ENCODE results near the gene ALDH1L1. TPM values are rescaled to one million over a fixed set of nuclear protein-coding genes. Genes with fewer than 3 reads are reported as not detected.

The ALDH1L1 gene
- total RNA-seq, 1 donor from 2014 or later: not detected

DNA sequence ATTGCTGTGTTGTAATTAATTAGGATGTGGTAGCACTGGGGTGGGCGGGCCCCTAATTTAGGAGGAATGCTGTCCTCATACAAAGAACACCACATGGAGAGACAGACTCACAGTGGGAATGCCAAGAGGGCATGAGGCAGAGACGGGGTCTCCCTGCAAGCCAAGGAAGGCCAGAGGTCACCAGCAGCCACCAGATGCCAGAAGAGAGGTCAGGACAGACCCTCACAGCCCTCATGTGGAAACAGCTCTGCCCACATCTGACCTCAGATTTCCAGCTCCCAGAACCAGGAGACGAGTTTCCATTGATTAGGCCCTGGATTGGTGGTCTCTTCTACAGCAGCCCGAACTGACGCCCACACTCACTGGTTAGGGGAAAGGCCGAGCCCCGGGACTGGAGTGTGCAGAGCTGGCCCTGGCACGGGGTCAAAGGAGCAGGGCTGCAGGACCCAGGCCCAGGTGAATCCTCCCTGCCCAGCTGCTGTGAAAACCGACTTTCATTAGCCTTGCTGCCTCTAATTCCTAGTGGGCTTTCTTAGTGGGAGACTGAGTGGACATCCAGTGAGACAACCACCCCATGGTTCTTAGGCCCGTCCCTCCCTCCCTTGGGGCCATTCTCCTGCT lies 53.5 kb downstream of the ALDH1L1 start:
- peaks cover 10% of the 10 kb centered on the region for H3K9me3 Mint-ChIP-seq (ENCODE audit: unreplicated experiment)
- TF ChIP-seq, protein P1, sequence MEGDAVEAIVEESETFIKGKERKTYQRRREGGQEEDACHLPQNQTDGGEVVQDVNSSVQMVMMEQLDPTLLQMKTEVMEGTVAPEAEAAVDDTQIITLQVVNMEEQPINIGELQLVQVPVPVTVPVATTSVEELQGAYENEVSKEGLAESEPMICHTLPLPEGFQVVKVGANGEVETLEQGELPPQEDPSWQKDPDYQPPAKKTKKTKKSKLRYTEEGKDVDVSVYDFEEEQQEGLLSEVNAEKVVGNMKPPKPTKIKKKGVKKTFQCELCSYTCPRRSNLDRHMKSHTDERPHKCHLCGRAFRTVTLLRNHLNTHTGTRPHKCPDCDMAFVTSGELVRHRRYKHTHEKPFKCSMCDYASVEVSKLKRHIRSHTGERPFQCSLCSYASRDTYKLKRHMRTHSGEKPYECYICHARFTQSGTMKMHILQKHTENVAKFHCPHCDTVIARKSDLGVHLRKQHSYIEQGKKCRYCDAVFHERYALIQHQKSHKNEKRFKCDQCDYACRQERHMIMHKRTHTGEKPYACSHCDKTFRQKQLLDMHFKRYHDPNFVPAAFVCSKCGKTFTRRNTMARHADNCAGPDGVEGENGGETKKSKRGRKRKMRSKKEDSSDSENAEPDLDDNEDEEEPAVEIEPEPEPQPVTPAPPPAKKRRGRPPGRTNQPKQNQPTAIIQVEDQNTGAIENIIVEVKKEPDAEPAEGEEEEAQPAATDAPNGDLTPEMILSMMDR (IDR thresholded peaks at IDR 0.05; ENCODE audit: partially characterized antibody, unreplicated experiment): no peak
- H3K4me1 Mint-ChIP-seq (ENCODE audit: low read depth, unreplicated experiment): peaks cover 5% of the 10 kb centered on the region
- H3K4me3 Mint-ChIP-seq (ENCODE audit: unreplicated experiment): no peak overlapping the region
- DNase-seq: no peak
- no peak overlapping the region for H3K27ac Mint-ChIP-seq (ENCODE audit: unreplicated experiment)
- H3K36me3 Mint-ChIP-seq (ENCODE audit: unreplicated experiment): no peaks in the 10 kb centered on the region
- peaks cover 4% of the 10 kb centered on the region for H3K27me3 Mint-ChIP-seq (ENCODE audit: unreplicated experiment)

DNA sequence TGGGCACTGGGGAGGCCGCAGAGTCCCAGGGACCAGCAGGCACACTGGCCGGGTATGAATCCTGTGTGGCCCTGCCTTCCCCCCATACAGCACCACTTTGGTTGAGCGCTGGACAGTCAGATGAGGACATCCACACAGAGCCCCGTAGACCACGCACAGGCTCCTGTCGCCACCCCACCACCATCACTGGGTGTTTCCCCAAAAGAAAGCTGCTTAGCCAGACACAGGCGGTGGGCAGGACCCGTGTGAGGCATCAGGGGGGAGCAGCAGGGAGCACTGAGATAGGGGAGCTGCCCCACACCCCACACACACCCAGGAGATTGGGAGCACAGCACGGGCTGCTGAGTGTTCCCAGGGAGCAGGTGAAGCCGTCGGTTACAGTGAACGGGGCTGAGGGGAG lies 54.1 kb downstream of the ALDH1L1 start:
- Mint-ChIP-seq H3K27ac (ENCODE audit: unreplicated experiment) (no peak overlapping the region), H3K36me3 (ENCODE audit: unreplicated experiment) (no peaks in the 10 kb centered on the region), H3K9me3 (ENCODE audit: unreplicated experiment) (peaks cover 10% of the 10 kb centered on the region)

DNA sequence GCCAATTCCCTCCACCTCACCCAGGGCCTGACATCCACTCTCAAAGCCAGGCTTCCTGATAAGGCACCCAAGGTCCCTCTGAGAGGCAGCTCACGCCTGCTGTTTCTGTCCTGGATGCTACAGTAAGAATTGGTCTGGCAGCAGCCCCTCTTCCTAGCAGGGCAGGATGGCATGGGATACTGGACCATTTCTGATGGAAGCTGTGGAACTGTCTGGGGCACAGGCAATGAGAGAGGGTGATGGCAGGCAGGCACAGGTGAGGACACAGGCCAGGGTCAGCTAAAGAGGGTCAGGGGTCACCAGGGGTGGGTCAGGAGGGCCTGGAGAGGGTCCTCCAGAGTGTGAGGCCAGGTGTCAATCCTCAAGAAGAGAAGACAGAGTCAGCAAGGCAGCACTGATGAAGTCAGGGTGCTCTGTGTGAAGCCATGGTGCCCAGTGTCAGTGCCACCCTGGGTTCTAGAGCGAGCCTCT lies 54.6 kb downstream of the ALDH1L1 start:
- H3K4me1 Mint-ChIP-seq (ENCODE audit: low read depth, unreplicated experiment): peaks cover 5% of the 10 kb centered on the region
- H3K9me3 Mint-ChIP-seq (ENCODE audit: unreplicated experiment): peaks cover 10% of the 10 kb centered on the region
- no peak overlapping the region for H3K4me3 Mint-ChIP-seq (ENCODE audit: unreplicated experiment)
- DNase-seq: no peak
- TF ChIP-seq, protein P1 (IDR thresholded peaks at IDR 0.05; ENCODE audit: partially characterized antibody, unreplicated experiment): no peak
- peaks cover 2% of the 10 kb centered on the region for H3K27me3 Mint-ChIP-seq (ENCODE audit: unreplicated experiment)
- no peak overlapping the region for H3K27ac Mint-ChIP-seq (ENCODE audit: unreplicated experiment)
- H3K36me3 Mint-ChIP-seq (ENCODE audit: unreplicated experiment): no peaks in the 10 kb centered on the region

More for the DNA sequence above, 54.1 kb downstream of the ALDH1L1 start:
- TF ChIP-seq, protein P1 (IDR thresholded peaks at IDR 0.05; ENCODE audit: partially characterized antibody, unreplicated experiment): no peak
- peaks cover 2% of the 10 kb centered on the region for H3K27me3 Mint-ChIP-seq (ENCODE audit: unreplicated experiment)
- no peak for DNase-seq
- H3K4me1 Mint-ChIP-seq (ENCODE audit: low read depth, unreplicated experiment): peaks cover 5% of the 10 kb centered on the region
- no peak overlapping the region for H3K4me3 Mint-ChIP-seq (ENCODE audit: unreplicated experiment)

DNA sequence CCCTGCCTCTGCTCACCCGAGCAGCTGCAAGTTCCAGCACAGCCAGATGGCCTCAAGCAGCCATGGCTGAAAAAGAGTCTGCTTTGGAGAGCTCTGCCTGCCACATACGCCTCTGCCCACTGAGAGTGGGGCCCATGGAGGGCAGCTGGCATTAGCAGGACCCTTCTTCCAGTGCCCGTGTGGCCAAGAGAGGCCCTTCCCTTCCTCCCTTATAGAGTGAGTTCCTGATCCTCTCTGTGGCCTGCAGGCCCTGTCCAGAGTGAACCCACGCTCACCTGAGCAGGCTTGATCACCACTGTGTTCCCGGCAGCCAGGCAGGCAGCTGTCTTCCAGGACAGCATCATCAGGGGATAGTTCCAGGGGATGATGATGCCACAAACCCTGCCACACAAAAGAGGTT lies 55.0 kb downstream of the ALDH1L1 start:
- DNase-seq: no peak
- peaks cover 10% of the 10 kb centered on the region for H3K9me3 Mint-ChIP-seq (ENCODE audit: unreplicated experiment)
- H3K4me3 Mint-ChIP-seq (ENCODE audit: unreplicated experiment): no peak overlapping the region
- peaks cover 2% of the 10 kb centered on the region for H3K27me3 Mint-ChIP-seq (ENCODE audit: unreplicated experiment)
- H3K27ac Mint-ChIP-seq (ENCODE audit: unreplicated experiment): no peak overlapping the region
- TF ChIP-seq, protein P1 (IDR thresholded peaks at IDR 0.05; ENCODE audit: partially characterized antibody, unreplicated experiment): no peak
- H3K4me1 Mint-ChIP-seq (ENCODE audit: low read depth, unreplicated experiment): peaks cover 5% of the 10 kb centered on the region
- no peaks in the 10 kb centered on the region for H3K36me3 Mint-ChIP-seq (ENCODE audit: unreplicated experiment)

DNA sequence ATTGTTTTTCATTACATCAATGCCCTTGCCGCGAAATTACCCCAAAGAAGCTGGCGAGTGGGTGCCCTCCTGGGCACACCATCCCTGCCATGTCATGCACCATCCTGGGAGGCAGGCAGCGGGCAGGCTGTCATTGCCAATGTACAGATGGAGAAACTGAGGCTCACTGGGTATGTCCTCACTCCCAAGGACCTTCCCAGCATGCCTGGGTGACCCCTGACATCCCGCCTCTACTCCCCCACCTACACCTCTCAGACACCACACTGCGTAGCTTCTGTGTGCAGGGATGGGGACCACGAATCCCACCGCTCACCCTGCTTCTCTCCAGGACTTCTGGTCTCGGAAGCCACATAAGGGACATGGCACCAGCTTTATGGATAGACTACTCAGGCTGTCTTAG lies 55.5 kb downstream of the ALDH1L1 start:
- no peak for DNase-seq
- TF ChIP-seq, protein P1 (IDR thresholded peaks at IDR 0.05; ENCODE audit: partially characterized antibody, unreplicated experiment): no peak
- H3K36me3 Mint-ChIP-seq (ENCODE audit: unreplicated experiment): no peaks in the 10 kb centered on the region
- peaks cover 5% of the 10 kb centered on the region for H3K4me1 Mint-ChIP-seq (ENCODE audit: low read depth, unreplicated experiment)
- no peak overlapping the region for H3K4me3 Mint-ChIP-seq (ENCODE audit: unreplicated experiment)
- peaks cover 2% of the 10 kb centered on the region for H3K27me3 Mint-ChIP-seq (ENCODE audit: unreplicated experiment)
- peaks cover 10% of the 10 kb centered on the region for H3K9me3 Mint-ChIP-seq (ENCODE audit: unreplicated experiment)
- no peak overlapping the region for H3K27ac Mint-ChIP-seq (ENCODE audit: unreplicated experiment)
